Thoracic aorta (tissue), 2 donors: ENCODE results near the gene USP3. TPM values are rescaled to one million over a fixed set of nuclear protein-coding genes. Genes with fewer than 3 reads are reported as not detected.

Experiments
- ATAC-seq: fragments of 150-250 bp; one replicate; pipeline ENCODE4 v1.8.0; 2017; ENCODE audit warnings: low read depth; ENCODE audit not compliant: insufficient number of reproducible peaks, low FRiP score
- DNase-seq: peaks from one replicate; pipeline ENCODE4 v3.0.0-alpha.2; 2020; ENCODE audit warnings: low spot score
- H3K27ac ChIP-seq, 2 donors: fragments of 200-600 bp; sonication (generic); 1 replicate in 1 of 2; 2 replicates in 1 of 2; pipeline ENCODE4 v1.5.1; 2016; ENCODE audit warnings: mild to moderate bottlenecking in 2 of 2, moderate library complexity in 2 of 2
- H3K27me3 ChIP-seq: fragments of 200-600 bp; sonication (generic); replicated peaks from 2 replicates; pipeline ENCODE4 v1.6.0; 2016; ENCODE audit warnings: mild to moderate bottlenecking; ENCODE audit not compliant: insufficient read depth
- H3K36me3 ChIP-seq: fragments of 200-600 bp; sonication (generic); one replicate; pipeline ENCODE4 v1.5.1; 2016
- H3K4me1 ChIP-seq, 2 donors: fragments of 200-600 bp; sonication (generic); 1 replicate in 1 of 2; 2 replicates in 1 of 2; pipeline versions ENCODE4 v1.5.1 to v1.6.0; 2016; ENCODE audit warnings: low read depth in 2 of 2, mild to moderate bottlenecking in 1 of 2; ENCODE audit not compliant: control insufficient read depth in 1 of 2
- H3K4me3 ChIP-seq: fragments of 200-600 bp; sonication (generic); 2 replicates; pipeline ENCODE4 v1.5.1; 2016; ENCODE audit warnings: mild to moderate bottlenecking
- H3K9me3 ChIP-seq: fragments of 200-600 bp; sonication (generic); 2 replicates; pipeline ENCODE4 v1.5.1; 2016
- total RNA-seq, 2 donors: library from RNA; depleted of rRNA; stranded (reverse); fragments of >200 nt; gene quantifications; one replicate each; pipeline versions ENCODE4 v1.1.0 to v1.2.3, GENCODE V29; 2016
- TF ChIP-seq, protein P1 (sequence below): fragments of 200-600 bp; sonication (generic); IDR thresholded peaks from one replicate; pipeline ENCODE4 v1.5.1; 2019; ENCODE audit warnings: antibody characterized with exemption

Gene USP3
- total RNA-seq, 2 donors from 2014 or later, result 37.8 to 54.4 TPM

DNA sequence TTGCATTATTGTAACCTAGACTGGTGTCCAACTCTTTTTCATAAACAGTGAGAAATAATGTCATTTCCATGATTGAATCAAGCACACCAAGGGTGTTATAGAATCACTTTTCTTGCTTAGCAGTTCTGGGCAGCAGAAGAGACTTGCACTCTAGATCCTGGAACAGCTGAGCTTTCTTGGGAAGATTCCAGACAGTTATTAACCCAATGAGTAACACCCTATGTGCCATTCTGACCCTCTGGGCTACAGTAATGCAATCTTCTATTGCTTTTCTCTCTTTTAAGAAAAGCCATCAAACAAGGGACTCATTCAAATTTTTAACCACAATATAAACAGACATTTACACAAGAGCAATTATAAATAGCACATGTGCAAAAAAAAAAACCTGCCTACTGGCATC lies 39.3 kb upstream of the USP3 start:
- TF ChIP-seq, protein P1, sequence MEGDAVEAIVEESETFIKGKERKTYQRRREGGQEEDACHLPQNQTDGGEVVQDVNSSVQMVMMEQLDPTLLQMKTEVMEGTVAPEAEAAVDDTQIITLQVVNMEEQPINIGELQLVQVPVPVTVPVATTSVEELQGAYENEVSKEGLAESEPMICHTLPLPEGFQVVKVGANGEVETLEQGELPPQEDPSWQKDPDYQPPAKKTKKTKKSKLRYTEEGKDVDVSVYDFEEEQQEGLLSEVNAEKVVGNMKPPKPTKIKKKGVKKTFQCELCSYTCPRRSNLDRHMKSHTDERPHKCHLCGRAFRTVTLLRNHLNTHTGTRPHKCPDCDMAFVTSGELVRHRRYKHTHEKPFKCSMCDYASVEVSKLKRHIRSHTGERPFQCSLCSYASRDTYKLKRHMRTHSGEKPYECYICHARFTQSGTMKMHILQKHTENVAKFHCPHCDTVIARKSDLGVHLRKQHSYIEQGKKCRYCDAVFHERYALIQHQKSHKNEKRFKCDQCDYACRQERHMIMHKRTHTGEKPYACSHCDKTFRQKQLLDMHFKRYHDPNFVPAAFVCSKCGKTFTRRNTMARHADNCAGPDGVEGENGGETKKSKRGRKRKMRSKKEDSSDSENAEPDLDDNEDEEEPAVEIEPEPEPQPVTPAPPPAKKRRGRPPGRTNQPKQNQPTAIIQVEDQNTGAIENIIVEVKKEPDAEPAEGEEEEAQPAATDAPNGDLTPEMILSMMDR, result no peak
- Histone ChIP-seq H3K27ac (no peak overlapping the region), H3K4me1 (peaks cover 19 to 30% of the 10 kb centered on the region in 2 donors), H3K36me3 (no peaks in the 10 kb centered on the region), H3K27me3 (no peaks in the 10 kb centered on the region), H3K9me3 (no peaks in the 10 kb centered on the region), H3K4me3 (no peak overlapping the region)
- DNase-seq (no peak), ATAC-seq (no peak)

DNA sequence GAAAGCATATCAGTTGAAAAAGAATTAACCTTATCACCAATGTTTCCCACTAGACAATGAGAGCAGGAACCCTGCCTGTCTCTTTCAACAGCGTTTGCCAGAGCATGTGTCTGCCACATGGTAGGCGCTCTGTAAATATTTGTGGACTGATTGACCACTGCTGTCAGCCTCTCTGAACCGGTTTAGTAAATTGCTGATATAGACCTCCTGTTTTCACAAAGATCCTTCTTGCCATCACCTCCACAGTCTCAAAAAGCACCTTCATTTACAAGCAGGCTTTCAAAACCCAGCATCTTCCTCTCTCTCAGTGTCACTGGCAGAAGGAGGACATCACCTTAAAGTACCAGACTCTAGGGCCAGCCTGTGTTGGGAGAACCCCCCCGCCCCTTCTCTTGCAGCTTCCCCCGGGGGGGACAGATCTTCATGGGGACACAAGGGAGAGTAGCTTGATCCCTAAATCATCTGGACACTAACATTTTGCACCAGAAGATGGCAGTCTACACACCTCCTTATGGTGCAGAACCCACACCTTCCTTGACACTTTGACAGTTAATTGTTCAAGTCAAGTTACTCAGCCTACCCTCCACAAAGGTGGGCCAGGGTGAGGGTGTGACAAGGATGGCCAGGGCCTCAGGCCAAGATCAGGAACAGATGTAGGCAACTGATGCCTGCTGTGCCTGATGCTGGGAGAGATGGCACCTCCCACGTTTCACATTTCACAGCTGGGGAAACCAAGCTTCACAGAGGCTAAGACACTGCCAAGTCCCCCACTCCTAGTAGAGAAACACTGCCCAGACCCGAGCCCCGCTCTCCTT lies 37.8 kb upstream of the USP3 start:
- Histone ChIP-seq H3K4me3 (no peak overlapping the region), H3K36me3 (no peaks in the 10 kb centered on the region), H3K9me3 (no peaks in the 10 kb centered on the region), H3K27ac (no peak overlapping the region), H3K27me3 (no peaks in the 10 kb centered on the region), H3K4me1 (peaks cover 15 to 23% of the 10 kb centered on the region in 2 donors)
- DNase-seq, result no peak
- ATAC-seq, result no peak
- TF ChIP-seq, protein P1, result peak; percentile 49

DNA sequence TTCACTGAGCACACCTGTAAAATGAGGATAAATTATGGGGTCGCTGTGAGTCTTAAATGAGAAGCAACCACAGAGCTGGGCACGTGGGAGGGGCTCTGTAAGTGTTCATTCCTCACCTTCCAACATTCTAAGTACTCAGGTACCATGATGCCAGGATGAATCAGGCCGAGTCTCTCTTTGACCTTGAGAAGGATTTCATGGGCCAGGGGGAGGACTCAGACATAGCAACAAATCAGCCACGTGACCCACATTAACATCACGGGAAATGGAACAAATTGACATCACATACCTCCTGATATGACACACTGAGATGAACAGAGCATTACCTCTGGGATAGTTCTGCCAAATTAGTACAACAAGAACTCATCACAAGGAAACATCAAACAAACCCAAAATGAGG lies 35.2 kb upstream of the USP3 start:
- H3K4me1 ChIP-seq, result peaks cover 2 to 14% of the 10 kb centered on the region in 2 donors
- TF ChIP-seq, protein P1, result no peak
- no peaks in the 10 kb centered on the region for H3K9me3 ChIP-seq
- no peak overlapping the region for H3K4me3 ChIP-seq
- DNase-seq, result no peak
- H3K27me3 ChIP-seq, result no peaks in the 10 kb centered on the region
- H3K27ac ChIP-seq, result no peak overlapping the region
- ATAC-seq, result peak; percentile 14
- H3K36me3 ChIP-seq, result no peaks in the 10 kb centered on the region

DNA sequence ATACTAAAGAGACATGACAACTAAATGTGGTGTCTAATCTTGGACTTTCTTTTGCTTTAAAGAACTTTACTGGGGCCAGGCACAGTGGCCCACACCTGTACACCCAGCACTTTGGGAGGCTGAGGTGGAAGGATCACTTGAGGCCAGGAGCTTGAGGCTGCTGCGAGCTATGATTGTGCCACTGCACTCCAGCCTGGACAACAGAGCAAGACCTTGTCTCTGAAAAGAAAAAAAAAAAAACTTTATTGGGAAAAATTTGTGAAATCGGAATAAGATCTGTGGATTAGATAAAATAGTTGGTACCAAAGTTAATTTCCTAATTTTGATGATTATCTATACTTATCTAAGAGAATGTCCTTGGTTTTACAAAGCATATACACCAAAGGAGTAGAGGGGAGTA lies 34.4 kb upstream of the USP3 start:
- Histone ChIP-seq H3K9me3 (no peaks in the 10 kb centered on the region), H3K27me3 (no peaks in the 10 kb centered on the region), H3K27ac (no peak overlapping the region), H3K4me1 (peaks cover 2 to 17% of the 10 kb centered on the region in 2 donors), H3K36me3 (no peaks in the 10 kb centered on the region), H3K4me3 (no peak overlapping the region)
- TF ChIP-seq, protein P1, result no peak
- ATAC-seq (no peak), DNase-seq (no peak)

DNA sequence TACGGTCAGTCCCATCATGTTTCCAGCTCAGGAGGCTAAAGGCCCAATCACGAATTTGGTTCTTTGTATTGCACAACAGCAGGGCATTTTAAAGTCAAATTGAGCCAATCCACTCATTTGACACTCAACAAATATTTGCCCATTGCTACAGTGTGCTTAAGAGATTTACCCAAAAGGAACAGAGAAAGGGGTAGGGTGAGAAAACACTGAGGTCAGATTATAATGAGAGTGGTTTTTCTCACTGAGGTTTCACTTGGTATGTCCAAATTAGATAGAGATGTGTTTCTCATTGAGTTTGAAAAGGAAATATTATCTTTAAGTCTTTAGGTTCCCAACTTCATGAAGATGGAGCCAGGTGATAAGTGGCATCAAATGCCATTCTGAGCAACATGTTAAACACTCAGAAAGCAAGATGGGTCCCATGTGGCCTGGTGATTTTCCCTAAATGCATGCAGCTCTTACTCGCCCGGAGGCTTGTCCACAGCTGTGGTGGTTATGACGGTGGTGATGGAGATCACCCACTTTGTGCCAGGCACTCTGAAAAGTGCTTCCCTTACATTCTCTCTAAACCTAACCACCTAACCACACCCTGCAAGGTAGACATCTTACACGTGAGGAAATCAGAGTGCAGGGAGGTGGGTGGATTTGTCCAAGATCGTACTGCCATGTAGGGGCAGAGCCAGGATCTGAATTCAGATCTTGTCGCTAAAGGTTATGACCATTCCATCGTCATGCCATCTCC lies 31.2 kb upstream of the USP3 start:
- no peaks in the 10 kb centered on the region for H3K36me3 ChIP-seq
- no peaks in the 10 kb centered on the region for H3K9me3 ChIP-seq
- ATAC-seq (no peak), DNase-seq (no peak)
- H3K27me3 ChIP-seq, result no peaks in the 10 kb centered on the region
- peaks cover 0 to 10% of the 10 kb centered on the region in 2 donors for H3K4me1 ChIP-seq
- TF ChIP-seq, protein P1, result no peak
- H3K4me3 ChIP-seq, result no peak overlapping the region
- H3K27ac ChIP-seq, result no peak overlapping the region
